AG04449 (cell line): ENCODE results near the gene KCNH6.

Experiments
- CTCF ChIA-PET: fragments of 350-600 bp; formaldehyde crosslinking; extraction: SDS; loops from one replicate; lab custom pipeline; 2021; ENCODE audit warnings: antibody characterized with exemption; lab: Yijun Ruan, JAX
- POLR2A ChIA-PET: fragments of 400-600, 350-600 bp; formaldehyde crosslinking; extraction: SDS; loops from one replicate; lab custom pipeline; 2020; ENCODE audit warnings: antibody characterized with exemption, inconsistent platforms; lab: Yijun Ruan, JAX
- DNase-seq: peaks from one replicate; pipeline ENCODE4 v3.0.0-alpha.2; 2010; ENCODE audit warnings: low read depth, low spot score
- H3K4me3 ChIP-seq: 2 replicates; pipeline ENCODE4 v1.5.1; 2011; ENCODE audit warnings: low read depth, mild to moderate bottlenecking, control low read depth, low read length
- TF ChIP-seq, protein P1 (sequence below): IDR thresholded peaks from one replicate; pipeline ENCODE4 v1.5.1; 2011; ENCODE audit warnings: mild to moderate bottlenecking, moderate library complexity, low read length, control low read depth, inconsistent platforms; ENCODE audit not compliant: insufficient read depth; ENCODE audit errors: missing control alignments

KCNH6 gene

DNA sequence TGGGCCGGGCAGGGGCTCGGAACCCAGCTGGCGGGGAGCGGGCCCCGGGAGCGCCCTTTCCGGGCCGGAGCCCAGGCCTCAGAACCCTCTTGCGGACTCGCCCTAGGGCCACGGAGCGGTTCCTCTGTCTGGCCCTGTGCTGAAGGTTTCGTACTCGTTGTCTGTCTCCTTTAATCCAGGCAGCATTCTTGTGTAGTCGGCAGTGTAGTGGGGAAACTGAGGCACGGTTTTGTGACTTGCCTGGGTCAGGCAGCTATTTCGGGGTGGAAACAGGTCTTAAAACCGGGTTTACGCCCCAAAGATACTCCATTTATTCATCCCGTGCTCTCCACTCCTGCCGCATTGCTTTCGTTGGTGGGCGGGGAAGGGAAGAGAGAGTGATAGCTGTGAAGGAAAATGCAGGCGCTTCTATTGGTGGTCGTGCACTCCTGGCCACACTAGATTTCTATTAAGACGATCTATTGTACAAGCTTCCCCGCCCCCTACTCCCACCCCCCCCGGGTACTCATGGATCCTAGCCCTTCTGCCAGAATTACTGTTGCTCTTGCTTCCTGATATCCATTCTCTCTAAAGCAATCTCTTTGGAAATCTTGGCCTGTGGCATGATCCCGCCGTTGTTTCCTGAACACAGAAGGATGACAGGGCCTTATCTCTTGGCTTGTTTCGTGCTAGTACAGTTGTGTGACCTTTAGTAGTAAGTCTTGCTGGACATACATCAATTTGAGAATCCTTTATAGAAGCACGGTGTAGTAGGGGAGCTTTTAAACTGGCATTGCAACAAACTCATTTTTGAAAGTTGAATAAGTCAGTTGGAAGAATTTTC, 27.9 kb downstream of the KCNH6 start:
- ChIA-PET CTCF (interaction anchor here (1.2 to 2.7 kb wide), 6 partner anchors 14 to 145 kb away, joined by 3 to 11 read pairs (median 6); no protein-coding TSS in a partner anchor), POLR2A (interaction anchor here (0.8 to 0.9 kb wide), 2 partner anchors 14 to 81 kb away, joined by 3 read pairs; no protein-coding TSS in a partner anchor)
- DNase-seq: no peak
- TF ChIP-seq, protein P1, sequence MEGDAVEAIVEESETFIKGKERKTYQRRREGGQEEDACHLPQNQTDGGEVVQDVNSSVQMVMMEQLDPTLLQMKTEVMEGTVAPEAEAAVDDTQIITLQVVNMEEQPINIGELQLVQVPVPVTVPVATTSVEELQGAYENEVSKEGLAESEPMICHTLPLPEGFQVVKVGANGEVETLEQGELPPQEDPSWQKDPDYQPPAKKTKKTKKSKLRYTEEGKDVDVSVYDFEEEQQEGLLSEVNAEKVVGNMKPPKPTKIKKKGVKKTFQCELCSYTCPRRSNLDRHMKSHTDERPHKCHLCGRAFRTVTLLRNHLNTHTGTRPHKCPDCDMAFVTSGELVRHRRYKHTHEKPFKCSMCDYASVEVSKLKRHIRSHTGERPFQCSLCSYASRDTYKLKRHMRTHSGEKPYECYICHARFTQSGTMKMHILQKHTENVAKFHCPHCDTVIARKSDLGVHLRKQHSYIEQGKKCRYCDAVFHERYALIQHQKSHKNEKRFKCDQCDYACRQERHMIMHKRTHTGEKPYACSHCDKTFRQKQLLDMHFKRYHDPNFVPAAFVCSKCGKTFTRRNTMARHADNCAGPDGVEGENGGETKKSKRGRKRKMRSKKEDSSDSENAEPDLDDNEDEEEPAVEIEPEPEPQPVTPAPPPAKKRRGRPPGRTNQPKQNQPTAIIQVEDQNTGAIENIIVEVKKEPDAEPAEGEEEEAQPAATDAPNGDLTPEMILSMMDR: no peak
- peak overlapping the region; percentile 85 for H3K4me3 ChIP-seq

DNA sequence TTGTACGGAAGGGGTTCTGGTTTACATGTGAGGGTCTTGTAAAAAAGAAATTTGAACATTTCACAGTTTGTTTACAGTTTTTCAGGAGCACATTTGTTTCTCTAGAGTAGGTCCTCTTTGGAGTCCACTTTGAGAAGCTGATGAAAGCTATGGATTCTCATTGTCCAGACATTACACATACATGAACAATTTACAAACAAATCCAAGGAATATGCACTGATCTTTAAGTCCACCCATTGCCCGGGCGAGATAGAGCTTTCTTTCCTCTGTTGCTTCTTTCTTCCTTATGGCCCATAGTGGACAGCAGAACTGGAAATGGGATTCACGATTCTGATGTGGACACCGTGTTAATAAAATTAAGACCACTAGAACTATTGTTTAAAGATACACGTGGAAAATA, 29.1 kb downstream of the KCNH6 start:
- DNase-seq: no peak
- TF ChIP-seq, protein P1: no peak
- CTCF ChIA-PET: interaction anchor here (0.9 to 2.7 kb wide), 4 partner anchors 13 to 127 kb away, joined by 4 to 11 read pairs (median 7); no protein-coding TSS in a partner anchor
- POLR2A ChIA-PET: interaction anchor here (0.6 kb wide), 1 partner anchor 29 kb away, joined by 3 read pairs; no protein-coding TSS in a partner anchor
- H3K4me3 ChIP-seq: peak overlapping the region; percentile 85

DNA sequence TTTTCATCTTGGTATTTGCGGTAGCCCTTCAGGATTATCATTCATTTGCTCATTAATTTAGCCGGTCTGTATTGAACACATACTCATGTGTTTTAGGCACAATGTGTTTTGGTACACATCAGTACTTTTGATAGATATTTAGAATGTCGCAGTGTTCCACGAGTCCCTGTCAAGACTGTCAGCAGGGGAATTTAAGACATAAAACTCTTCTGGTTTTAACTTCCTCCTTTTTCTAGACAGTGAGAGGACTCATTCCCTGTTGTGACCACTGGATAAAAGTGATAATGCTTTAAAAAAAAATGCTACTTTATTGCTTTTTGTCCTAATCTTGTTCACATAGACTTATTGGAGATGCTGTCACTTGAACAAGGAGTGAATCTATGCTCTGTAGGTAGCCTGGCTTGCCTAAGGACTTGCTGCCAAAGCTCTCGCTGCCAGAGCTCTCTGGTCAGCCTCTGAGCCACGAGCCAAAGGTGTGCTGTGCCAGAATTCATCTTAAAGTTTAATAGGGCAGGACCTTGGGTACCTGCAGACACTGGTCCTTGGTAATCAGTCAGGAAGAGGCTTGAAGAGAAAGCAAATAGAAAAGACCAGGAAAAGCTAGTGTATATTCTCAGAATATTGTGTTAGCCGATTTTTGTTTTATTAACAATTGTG, 32.5 kb downstream of the KCNH6 start:
- TF ChIP-seq, protein P1: no peak
- no peak overlapping the region for H3K4me3 ChIP-seq
- ChIA-PET CTCF (interaction anchor here (1.0 to 1.2 kb wide), 2 partner anchors 9 to 130 kb away, joined by 3 read pairs; no protein-coding TSS in a partner anchor), POLR2A (no interaction called here)
- DNase-seq: no peak

DNA sequence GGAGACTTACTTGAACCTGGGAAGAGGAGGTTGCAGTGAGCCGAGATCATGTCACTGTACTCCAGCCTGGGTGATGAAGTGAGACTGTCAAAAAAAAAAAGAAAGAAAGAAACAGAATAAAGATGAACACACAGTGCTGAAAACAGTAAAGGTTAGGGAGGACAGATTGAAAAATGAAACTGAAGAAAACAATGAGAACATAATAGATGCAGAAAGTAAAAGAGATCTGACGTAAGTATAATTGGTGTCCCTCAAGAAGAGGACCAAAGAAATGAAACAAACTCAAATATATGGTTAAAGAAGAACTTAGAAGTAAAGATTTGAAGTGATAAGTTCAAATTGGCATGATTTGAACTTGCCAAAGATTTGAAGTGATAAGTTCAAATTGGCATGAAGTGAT, 34.3 kb downstream of the KCNH6 start:
- DNase-seq: no peak
- H3K4me3 ChIP-seq: no peak overlapping the region
- ChIA-PET POLR2A (no interaction called here), CTCF (interaction anchor here (2.0 kb wide), 1 partner anchor 55 kb away, joined by 6 read pairs; no protein-coding TSS in a partner anchor)
- TF ChIP-seq, protein P1: no peak

DNA sequence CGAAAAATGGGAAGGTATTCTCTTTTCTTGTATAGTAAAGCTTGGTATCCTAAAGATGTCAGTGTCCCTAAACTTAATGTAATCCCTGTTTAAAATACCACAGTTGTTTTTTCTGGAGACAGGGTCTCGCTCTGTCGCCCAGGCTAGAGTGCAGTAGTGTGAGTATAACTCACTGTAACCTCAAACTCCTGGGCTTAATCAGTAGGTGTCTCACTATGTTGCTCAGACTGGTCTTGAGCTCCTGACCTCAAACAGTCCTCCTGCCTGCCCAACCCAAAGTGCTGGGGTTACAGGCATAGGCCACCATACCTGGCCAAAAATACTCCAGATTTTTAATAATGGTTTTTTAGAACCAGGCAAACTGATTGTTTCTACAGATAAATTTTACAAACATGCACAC, 35.3 kb downstream of the KCNH6 start:
- ChIA-PET CTCF (interaction anchor here (1.7 to 2.0 kb wide), 2 partner anchors 54 to 126 kb away, joined by 5 to 6 read pairs; no protein-coding TSS in a partner anchor), POLR2A (no interaction called here)
- DNase-seq: no peak
- TF ChIP-seq, protein P1: no peak
- H3K4me3 ChIP-seq: no peak overlapping the region

DNA sequence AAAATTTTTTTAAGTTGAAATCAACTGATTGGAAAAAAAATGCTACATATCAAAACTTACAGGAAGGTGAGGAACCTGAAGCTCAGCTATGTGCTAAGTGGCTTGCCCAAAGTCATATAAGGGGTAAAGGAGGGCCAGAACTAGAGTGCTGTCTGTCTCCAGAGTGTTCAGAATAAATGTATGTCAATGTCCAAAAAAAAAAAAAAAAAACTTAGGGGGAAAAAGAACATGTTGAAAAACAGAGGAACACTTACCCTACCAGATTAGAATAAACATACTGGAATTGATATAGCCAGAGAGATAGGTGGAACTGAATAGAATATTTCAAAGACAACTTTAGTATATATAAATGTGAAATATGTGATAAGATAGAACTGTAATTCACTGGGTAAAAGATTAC, 38.7 kb downstream of the KCNH6 start:
- DNase-seq: no peak
- no peak overlapping the region for H3K4me3 ChIP-seq
- TF ChIP-seq, protein P1: no peak
- CTCF ChIA-PET: no interaction called here
- POLR2A ChIA-PET: interaction anchor here (0.7 kb wide), 1 partner anchor 15 kb away, joined by 3 read pairs; no protein-coding TSS in a partner anchor
